Testis (tissue), 2 donors: ENCODE measurements around the gene ZNF674.

ENCODE experiments used
- CTCF ChIP-seq, 3 experiments: fragments of 450-650 bp in 2 of 3; fragments of 200-600 bp in 1 of 3; sonication (generic) in 1 of 3; IDR thresholded peaks; one replicate each; pipeline ENCODE4 v1.5.1; 2016 to 2019; ENCODE audit warnings: antibody characterized with exemption in 3 of 3, mild to moderate bottlenecking in 2 of 3, moderate library complexity in 1 of 3
- POLR2A ChIP-seq: fragments of 450-650 bp; IDR thresholded peaks from one replicate; pipeline ENCODE4 v1.6.1; 2017; ENCODE audit warnings: antibody characterized with exemption, mild to moderate bottlenecking, moderate library complexity

- TF ChIP-seq POLR2A = no peak
- peak in 2 of 3 experiments; percentile 4 to 12 for TF ChIP-seq CTCF (IDR thresholded peaks at IDR 0.05)
These were observed 28.2 kb upstream of the ZNF674 start, which contains the start of gene CHST7 for GRCh38 chrX:46573331-46573891.
